Fibroblast of lung (primary cell): Measurements from ENCODE around the gene PCDH10. TPM values are rescaled to one million over a fixed set of nuclear protein-coding genes. Genes with fewer than 3 reads are reported as not detected.

Experiments
- DNase-seq, 2 donors: peaks; one replicate each; pipeline versions ENCODE4 v3.0.0 to v3.0.0-alpha.2; 2010; ENCODE audit warnings: low read depth in 2 of 2
- H2AFZ ChIP-seq: 2 replicates; pipeline ENCODE4 v1.5.1; 2012; ENCODE audit warnings: low read length, control low read depth, inconsistent platforms
- H3K27ac ChIP-seq: 2 replicates; pipeline ENCODE4 v1.5.1; 2011; ENCODE audit warnings: low read length, control low read depth; ENCODE audit not compliant: insufficient read depth
- H3K27me3 ChIP-seq: 2 replicates; pipeline ENCODE4 v1.5.1; 2011; ENCODE audit warnings: mild to moderate bottlenecking, low read length; ENCODE audit not compliant: control insufficient read depth, insufficient read depth
- H3K36me3 ChIP-seq: 2 replicates; pipeline ENCODE4 v1.5.1; 2011; ENCODE audit warnings: low read length; ENCODE audit not compliant: control insufficient read depth, insufficient read depth
- H3K4me1 ChIP-seq: 2 replicates; pipeline ENCODE4 v1.5.1; 2011; ENCODE audit warnings: low read length; ENCODE audit not compliant: control insufficient read depth, insufficient read depth; ENCODE audit errors: extremely low read depth
- H3K4me2 ChIP-seq: 2 replicates; pipeline ENCODE4 v1.5.1; 2011; ENCODE audit warnings: low read length, control low read depth; ENCODE audit not compliant: insufficient read depth; ENCODE audit errors: extremely low read depth
- H3K4me3 ChIP-seq, 4 experiments: fragments of 200-600 bp in 1 of 4; sonication (generic) in 1 of 4; replicated peaks in 1 of 4; 2 replicates each; pipeline ENCODE4 v1.5.1; 2011 to 2016; ENCODE audit warnings: low read length in 4 of 4, low read depth in 3 of 4, mild to moderate bottlenecking in 3 of 4, control low read depth in 2 of 4, inconsistent platforms in 1 of 4, mixed read lengths in 1 of 4; ENCODE audit not compliant: insufficient read depth in 1 of 4; ENCODE audit errors: control extremely low read depth in 1 of 4
- H3K79me2 ChIP-seq: 2 replicates; pipeline ENCODE4 v1.5.1; 2012; ENCODE audit warnings: mild to moderate bottlenecking, low read length, inconsistent platforms; ENCODE audit not compliant: control insufficient read depth, insufficient read depth
- H3K9ac ChIP-seq: 2 replicates; pipeline ENCODE4 v1.5.1; 2011; ENCODE audit warnings: mild to moderate bottlenecking, low read length, control low read depth; ENCODE audit not compliant: insufficient read depth
- H3K9me3 ChIP-seq: 2 replicates; pipeline ENCODE4 v1.5.1; 2012; ENCODE audit warnings: low read depth, low read length; ENCODE audit not compliant: control insufficient read depth, insufficient read depth
- H4K20me1 ChIP-seq: 2 replicates; pipeline ENCODE4 v1.5.1; 2011; ENCODE audit warnings: low read length; ENCODE audit not compliant: control insufficient read depth, insufficient read depth; ENCODE audit errors: extremely low read depth
- CTCF ChIP-seq, 2 donors: IDR thresholded peaks in 1 of 2; conservative IDR thresholded peaks in 1 of 2; 1 replicate in 1 of 2; 2 replicates in 1 of 2; pipeline ENCODE4 v1.5.1; 2011 to 2012; ENCODE audit warnings: low read length in 2 of 2, control low read depth in 1 of 2, inconsistent platforms in 1 of 2, low read depth in 1 of 2, mild to moderate bottlenecking in 1 of 2
- EZH2 ChIP-seq: IDR thresholded peaks from 2 replicates; pipeline ENCODE4 v1.5.1; 2012; ENCODE audit warnings: low read length, control low read depth, mild to moderate bottlenecking; ENCODE audit errors: missing control alignments
- polyA plus RNA-seq, 2 donors: library from polyadenylated mRNA; depleted of rRNA in 1 of 2; stranded (reverse) in 1 of 2; unstranded in 1 of 2; fragments of >200 nt; gene quantifications; 2 replicates each; pipeline ENCODE4 v1.2.1, GENCODE V29; 2011 to 2012; ENCODE audit warnings: missing spikeins in 1 of 2
- total RNA-seq: library from RNA; depleted of rRNA; stranded (reverse); fragments of >200 nt; gene quantifications from 2 replicates; pipeline ENCODE4 v1.2.1, GENCODE V29; 2014

PCDH10 gene
- total and polyA plus RNA-seq, 2 donors (not counting 1 experiment from before 2014, with no cell fraction given) = 0.66 to 2.0 TPM

GRCh38 chr4:133102612-133103409 lies 46.3 kb upstream of the PCDH10 start:
- H3K79me2 ChIP-seq = no peaks in the 10 kb centered on the region
- TF ChIP-seq CTCF (conservative IDR thresholded peaks at IDR 0.05 in 1 of 2, IDR thresholded peaks at IDR 0.05 in 1 of 2; ENCODE audit: low read depth in 1 of 2, low read length in 2 of 2) (no peak), EZH2 (no peak)
- no peaks in the 10 kb centered on the region for H3K36me3 ChIP-seq
- DNase-seq = no peak
- H3K4me3 ChIP-seq = no peak overlapping the region
- no peak overlapping the region for H3K27ac ChIP-seq
- H3K9ac ChIP-seq = no peak overlapping the region
- H3K4me2 ChIP-seq = no peak overlapping the region
- no peaks in the 10 kb centered on the region for H3K9me3 ChIP-seq
- H2AFZ ChIP-seq = no peak overlapping the region
- no peaks in the 10 kb centered on the region for H3K4me1 ChIP-seq
- H4K20me1 ChIP-seq = no peaks in the 10 kb centered on the region
- no peaks in the 10 kb centered on the region for H3K27me3 ChIP-seq

- H3K4me1 ChIP-seq = no peaks in the 10 kb centered on the region
- H3K27ac ChIP-seq = no peak overlapping the region
- no peaks in the 10 kb centered on the region for H3K9me3 ChIP-seq
- no peak overlapping the region for H3K4me2 ChIP-seq
- H3K9ac ChIP-seq = no peak overlapping the region
- H3K79me2 ChIP-seq = no peaks in the 10 kb centered on the region
- H3K36me3 ChIP-seq = no peaks in the 10 kb centered on the region
- TF ChIP-seq CTCF (conservative IDR thresholded peaks at IDR 0.05 in 1 of 2, IDR thresholded peaks at IDR 0.05 in 1 of 2; ENCODE audit: low read depth in 1 of 2, low read length in 2 of 2) (no peak), EZH2 (no peak)
- no peak overlapping the region for H2AFZ ChIP-seq
- DNase-seq = no peak
- H3K27me3 ChIP-seq = no peaks in the 10 kb centered on the region
- no peaks in the 10 kb centered on the region for H4K20me1 ChIP-seq
- H3K4me3 ChIP-seq = no peak overlapping the region
Observed at GRCh38 chr4:133112641-133113040, 36.5 kb upstream of the PCDH10 start.

- no peaks in the 10 kb centered on the region for H3K27me3 ChIP-seq
- no peaks in the 10 kb centered on the region for H4K20me1 ChIP-seq
- H2AFZ ChIP-seq = no peak overlapping the region
- H3K4me3 ChIP-seq = no peak overlapping the region
- H3K9ac ChIP-seq = no peak overlapping the region
- H3K4me1 ChIP-seq = no peaks in the 10 kb centered on the region
- H3K4me2 ChIP-seq = no peak overlapping the region
- H3K27ac ChIP-seq = no peak overlapping the region
- no peaks in the 10 kb centered on the region for H3K36me3 ChIP-seq
- TF ChIP-seq EZH2 (no peak), CTCF (conservative IDR thresholded peaks at IDR 0.05 in 1 of 2, IDR thresholded peaks at IDR 0.05 in 1 of 2; ENCODE audit: low read depth in 1 of 2, low read length in 2 of 2) (no peak)
- DNase-seq = no peak
- H3K79me2 ChIP-seq = no peaks in the 10 kb centered on the region
- H3K9me3 ChIP-seq = no peaks in the 10 kb centered on the region
Observed at GRCh38 chr4:133124746-133125145, 24.3 kb upstream of the PCDH10 start.
